ENCODE data around the gene THBD.

The THBD gene

DNA sequence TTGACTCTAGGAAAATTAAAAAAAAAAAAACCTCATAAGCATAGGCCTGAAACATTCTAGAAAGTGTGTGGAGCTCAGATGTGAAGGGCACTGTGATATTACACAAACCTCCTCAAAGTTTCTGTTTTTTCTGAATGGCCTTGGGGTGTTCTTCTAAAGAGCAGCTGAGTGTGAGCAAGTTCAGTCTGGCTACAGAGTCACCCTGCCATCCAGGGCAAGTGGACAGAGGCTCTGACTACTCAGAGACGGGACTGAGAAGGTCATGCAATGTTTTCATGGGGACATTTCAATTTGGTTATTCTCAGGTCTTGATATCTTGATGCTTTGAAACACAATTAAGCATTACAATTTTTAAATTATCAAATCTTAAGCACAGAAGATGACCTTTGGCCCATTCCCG is 51.0 kb downstream of the THBD start:
- TF ChIP-seq TAF1 (IDR thresholded peaks at IDR 0.05; ENCODE audit: low read depth), result no peak
- TF ChIP-seq, protein P1, sequence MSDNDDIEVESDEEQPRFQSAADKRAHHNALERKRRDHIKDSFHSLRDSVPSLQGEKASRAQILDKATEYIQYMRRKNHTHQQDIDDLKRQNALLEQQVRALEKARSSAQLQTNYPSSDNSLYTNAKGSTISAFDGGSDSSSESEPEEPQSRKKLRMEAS (IDR thresholded peaks at IDR 0.05), result no peak
- no peak for TF ChIP-seq CREB1 (IDR thresholded peaks at IDR 0.05; ENCODE audit: low read depth)
- no peak for TF ChIP-seq TCF12 (IDR thresholded peaks at IDR 0.05; ENCODE audit: low read depth)
- no peak for TF ChIP-seq TEAD4 (IDR thresholded peaks at IDR 0.05)
- no peak for TF ChIP-seq FOXM1 (IDR thresholded peaks at IDR 0.05; ENCODE audit: borderline replicate concordance, low read depth)
- TF ChIP-seq YY1 (IDR thresholded peaks at IDR 0.05; ENCODE audit: low read depth), result no peak
- no peak for TF ChIP-seq EGR1 (IDR thresholded peaks at IDR 0.05)
- TF ChIP-seq, protein P2, sequence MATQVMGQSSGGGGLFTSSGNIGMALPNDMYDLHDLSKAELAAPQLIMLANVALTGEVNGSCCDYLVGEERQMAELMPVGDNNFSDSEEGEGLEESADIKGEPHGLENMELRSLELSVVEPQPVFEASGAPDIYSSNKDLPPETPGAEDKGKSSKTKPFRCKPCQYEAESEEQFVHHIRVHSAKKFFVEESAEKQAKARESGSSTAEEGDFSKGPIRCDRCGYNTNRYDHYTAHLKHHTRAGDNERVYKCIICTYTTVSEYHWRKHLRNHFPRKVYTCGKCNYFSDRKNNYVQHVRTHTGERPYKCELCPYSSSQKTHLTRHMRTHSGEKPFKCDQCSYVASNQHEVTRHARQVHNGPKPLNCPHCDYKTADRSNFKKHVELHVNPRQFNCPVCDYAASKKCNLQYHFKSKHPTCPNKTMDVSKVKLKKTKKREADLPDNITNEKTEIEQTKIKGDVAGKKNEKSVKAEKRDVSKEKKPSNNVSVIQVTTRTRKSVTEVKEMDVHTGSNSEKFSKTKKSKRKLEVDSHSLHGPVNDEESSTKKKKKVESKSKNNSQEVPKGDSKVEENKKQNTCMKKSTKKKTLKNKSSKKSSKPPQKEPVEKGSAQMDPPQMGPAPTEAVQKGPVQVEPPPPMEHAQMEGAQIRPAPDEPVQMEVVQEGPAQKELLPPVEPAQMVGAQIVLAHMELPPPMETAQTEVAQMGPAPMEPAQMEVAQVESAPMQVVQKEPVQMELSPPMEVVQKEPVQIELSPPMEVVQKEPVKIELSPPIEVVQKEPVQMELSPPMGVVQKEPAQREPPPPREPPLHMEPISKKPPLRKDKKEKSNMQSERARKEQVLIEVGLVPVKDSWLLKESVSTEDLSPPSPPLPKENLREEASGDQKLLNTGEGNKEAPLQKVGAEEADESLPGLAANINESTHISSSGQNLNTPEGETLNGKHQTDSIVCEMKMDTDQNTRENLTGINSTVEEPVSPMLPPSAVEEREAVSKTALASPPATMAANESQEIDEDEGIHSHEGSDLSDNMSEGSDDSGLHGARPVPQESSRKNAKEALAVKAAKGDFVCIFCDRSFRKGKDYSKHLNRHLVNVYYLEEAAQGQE (IDR thresholded peaks at IDR 0.05; ENCODE audit: low read depth), result no peak
- TF ChIP-seq ZBTB7A (IDR thresholded peaks at IDR 0.05; ENCODE audit: low read depth), result no peak
- no peak for TF ChIP-seq CEBPB (IDR thresholded peaks at IDR 0.05)

DNA sequence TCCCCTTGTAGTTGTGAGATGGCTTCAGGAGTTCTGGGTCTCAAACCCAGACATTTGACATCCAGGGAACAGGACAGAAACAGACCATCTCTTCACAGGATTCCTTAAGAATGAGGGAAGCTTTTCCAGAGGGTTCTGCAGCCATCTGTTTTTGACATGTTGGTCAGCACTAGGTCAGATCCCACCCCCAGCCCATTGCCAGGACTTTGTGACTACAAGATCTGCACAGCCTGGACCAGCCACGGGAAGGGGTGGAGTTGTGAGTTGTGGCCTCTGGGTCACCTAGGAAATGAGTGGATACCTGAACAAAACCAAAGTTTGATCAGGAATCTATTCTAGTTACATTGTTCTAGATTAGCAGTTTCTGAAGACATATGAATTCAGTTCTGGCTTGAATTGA is 53.5 kb downstream of the THBD start:
- TF ChIP-seq, protein P2 (IDR thresholded peaks at IDR 0.05; ENCODE audit: low read depth), result no peak
- TF ChIP-seq TAF1 (IDR thresholded peaks at IDR 0.05; ENCODE audit: low read depth), result no peak
- TF ChIP-seq, protein P3, sequence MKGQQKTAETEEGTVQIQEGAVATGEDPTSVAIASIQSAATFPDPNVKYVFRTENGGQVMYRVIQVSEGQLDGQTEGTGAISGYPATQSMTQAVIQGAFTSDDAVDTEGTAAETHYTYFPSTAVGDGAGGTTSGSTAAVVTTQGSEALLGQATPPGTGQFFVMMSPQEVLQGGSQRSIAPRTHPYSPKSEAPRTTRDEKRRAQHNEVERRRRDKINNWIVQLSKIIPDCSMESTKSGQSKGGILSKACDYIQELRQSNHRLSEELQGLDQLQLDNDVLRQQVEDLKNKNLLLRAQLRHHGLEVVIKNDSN (IDR thresholded peaks at IDR 0.05), result no peak
- TF ChIP-seq, protein P1 (IDR thresholded peaks at IDR 0.05), result no peak

All from Ishikawa (cell line).